Stimulated activated CD8-positive, alpha-beta memory T cell treated with anti-CD3 and anti-CD28 coated beads, Interleukin-15, amount 100 ng/mL, for 4 hours (primary cell): Measurements from ENCODE around the gene RBP5.
"Not testable (repeated sequence)": the region's sequence is repeated elsewhere in the genome, so short reads cannot be mapped to it uniquely, and the experiment has no call there.

Experiments
- DNase-seq, 2 donors: peaks; one replicate each; pipeline ENCODE4 v3.0.0-alpha.2; 2020; ENCODE audit warnings: low read depth in 2 of 2

RBP5 gene

GRCh38 chr12:7122811-7123769 is 5.6 kb downstream of the RBP5 start:
- no peak for DNase-seq

GRCh38 chr12:7121324-7121723 is 7.4 kb downstream of the RBP5 start:
- DNase-seq: no peak

DNA sequence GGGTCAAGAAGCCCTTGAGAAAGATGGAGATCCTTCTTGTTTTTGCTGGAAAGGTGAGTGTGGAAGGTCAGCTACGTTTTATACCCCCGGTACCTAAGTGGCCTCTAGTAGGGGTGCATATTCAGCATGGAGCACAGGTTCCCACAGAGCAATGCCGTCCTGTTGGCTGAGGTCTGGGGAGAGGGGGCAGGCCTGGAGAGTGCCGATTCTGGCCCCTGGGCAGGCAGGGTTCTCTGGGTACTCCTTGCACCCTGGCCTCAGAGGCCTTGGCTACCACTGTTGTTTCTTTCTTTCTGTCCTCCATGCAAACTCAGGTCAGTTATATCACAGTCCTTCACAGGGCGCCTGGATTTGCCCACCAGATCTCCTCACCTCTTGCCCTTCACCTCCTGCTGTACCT is 8.5 kb downstream of the RBP5 start:
- DNase-seq: no peak

- no peak for DNase-seq
Measured at GRCh38 chr12:7118881-7119280, 9.8 kb downstream of the RBP5 start.

- no peak for DNase-seq
Measured at GRCh38 chr12:7117670-7118069, 11.0 kb downstream of the RBP5 start.

DNA sequence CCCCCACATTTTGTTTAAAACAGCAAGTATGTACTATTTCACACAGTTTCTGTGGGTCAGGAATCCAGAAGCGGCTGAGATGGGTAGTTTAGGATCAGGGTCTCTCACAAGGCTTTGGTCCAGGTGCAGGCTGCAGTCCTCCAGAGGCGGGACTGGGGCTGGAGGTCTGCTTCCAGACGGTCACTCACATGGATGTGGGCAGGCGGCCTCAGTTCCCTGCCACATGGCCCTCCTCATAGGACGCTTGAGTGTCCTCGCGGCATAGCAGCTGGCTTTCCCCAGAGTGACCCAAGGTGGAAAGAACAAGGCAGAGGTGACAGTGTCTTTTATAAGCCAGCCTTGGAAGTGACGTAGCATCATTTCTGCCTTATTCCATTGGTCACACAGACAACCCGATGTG is 11.8 kb downstream of the RBP5 start:
- no peak for DNase-seq

GRCh38 chr12:7116196-7116595 is 12.5 kb downstream of the RBP5 start:
- no peak for DNase-seq

GRCh38 chr12:7114851-7115250 is 13.8 kb downstream of the RBP5 start:
- no peak for DNase-seq

DNA sequence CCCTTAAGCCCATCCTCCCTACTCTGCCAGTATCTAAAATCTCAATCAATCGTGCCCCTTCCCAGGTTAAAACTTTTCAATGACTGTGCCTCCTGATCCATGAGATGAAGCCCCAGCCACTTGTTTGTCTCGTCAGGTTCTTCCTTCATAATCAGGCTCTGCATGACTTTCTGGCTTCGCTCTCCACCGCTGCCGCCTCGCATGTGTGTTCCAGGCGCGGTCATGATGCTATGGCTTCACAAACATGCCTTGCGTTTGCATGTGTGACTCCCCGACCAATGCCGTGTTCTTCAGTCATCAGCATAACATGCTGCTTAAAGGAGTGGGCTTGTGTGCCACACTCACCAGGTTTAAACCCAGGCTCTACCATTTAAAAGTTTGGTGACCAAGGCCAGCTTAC is 14.7 kb downstream of the RBP5 start:
- DNase-seq: no peak

- peak in 1 of 2 donors; percentile 18 for DNase-seq
Measured at GRCh38 chr12:7113389-7113871, 15.3 kb downstream of the RBP5 start.

DNA sequence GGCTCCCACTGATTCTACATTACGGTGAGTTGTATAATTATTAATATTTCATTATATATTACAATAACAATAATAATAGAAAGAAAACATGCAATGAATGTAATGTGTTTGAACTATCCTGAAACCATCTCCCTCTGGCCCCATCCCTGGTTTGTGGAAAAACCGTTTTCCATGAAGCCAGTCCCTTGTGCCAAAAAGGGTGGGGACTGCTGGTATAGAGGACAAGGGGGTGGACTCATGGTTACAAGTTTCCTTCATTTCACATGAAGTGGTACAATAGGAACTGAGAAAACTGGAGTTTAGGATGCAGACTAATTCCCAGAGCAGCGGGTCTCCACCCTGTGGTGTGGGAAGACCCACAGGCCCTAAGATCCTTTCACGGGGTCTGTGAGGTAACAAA is 16.6 kb downstream of the RBP5 start:
- no peak for DNase-seq

DNA sequence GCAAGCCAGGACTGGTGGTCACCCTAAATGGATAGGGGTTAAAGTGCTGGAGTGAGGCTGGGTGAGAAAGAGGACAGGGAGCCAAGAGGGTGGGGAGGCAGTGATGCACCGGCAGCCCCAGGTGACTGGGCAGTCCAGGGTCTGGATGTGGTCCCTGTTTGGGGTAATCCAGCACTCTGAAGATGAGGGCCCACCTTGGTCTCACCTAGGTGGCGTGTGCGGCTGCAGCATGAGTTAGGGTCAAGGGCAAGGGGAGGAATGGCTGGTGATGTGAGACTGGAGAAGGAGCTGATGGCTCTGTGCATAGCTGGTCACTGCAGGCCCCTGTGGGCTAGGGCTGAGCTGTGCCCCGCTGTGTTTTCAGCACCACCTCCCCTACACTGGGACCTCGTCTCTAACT is 18.0 kb downstream of the RBP5 start:
- DNase-seq: no peak

DNA sequence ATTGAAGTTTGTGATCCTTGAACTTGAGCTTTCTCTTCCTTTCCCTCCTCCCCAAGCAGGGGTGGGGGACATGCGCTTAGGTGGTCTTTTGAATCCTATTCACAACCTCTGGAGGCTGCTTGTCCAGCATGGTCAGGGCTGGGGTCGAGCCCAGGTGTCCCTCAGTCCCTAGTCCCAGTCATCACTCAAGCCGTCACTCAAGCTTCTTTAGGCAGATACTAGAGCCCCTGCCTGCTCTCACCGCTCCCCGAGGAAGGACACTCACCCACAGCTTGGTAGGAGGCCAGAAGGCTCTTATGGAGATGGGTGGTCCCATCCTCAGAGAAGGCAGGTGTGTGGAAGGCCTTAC is 19.1 kb downstream of the RBP5 start:
- DNase-seq: no peak

GRCh38 chr12:7108796-7109571 is 19.7 kb downstream of the RBP5 start, which contains the start of gene C1RL:
TSS of gene C1RL (minus strand) at chr12:7109214. CDS start at chr12:7109180, 34 bp downstream.
- DNase-seq: peak; percentile 53 to 55

DNA sequence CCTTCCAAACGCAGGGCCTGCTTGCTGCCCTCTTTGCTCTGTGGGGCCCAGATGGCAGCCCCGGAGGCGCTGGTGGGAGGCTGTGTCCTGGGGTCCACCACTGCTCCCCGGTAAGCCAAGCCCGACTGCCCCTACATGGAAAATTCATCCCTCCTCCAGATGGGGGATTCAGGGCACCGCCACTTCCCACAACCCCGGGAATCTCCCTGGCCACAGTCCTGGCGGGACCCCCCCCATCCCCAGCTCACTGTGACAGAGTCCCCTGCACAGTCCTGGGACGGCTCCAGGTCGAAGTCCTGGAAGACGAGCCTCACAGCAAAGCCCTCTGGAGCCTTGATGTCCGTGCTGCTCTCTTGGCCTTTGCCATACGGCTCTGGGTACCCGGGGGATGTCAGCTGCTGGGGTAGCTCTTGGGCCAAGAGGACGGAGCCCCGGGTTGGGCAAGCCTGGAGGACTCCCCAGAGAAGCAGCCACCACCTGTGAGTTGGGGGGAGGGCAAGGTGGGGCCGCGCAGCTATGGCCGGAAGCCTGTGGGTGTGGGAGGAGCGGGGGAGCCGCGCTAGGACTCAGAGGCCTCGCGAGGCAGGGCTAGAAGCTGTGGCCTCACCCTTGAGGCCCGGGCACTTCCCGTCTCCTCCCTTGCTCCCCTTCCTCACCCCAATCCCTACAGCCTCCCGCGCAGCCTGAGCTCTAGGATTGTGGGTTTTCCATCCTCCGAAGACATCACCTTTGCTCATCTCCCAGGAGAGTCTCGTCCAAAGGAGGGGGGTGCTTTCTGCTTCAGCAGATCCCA is 20.5 kb downstream of the RBP5 start:
- DNase-seq: peak; percentile 50

GRCh38 chr12:7107636-7108002 is 21.1 kb downstream of the RBP5 start:
- no peak for DNase-seq

DNA sequence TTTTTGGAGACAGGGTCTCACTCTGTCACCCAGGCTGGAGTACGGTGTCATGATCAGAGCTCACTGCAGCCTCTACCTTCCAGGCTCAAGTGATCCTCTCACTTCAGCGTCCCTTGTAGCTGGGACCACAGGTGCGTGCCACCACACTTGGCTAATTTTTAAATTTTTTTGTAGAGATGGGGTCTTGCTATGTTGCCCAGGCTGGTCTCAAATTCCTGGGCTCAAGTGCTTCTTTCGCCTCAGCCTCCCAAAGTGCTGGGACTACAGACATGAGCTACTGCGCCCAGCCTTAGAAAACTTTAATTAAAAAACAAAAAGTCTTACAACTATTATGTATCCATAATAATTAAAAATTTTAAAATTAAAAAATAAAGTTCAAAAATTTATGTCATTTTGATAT is 21.5 kb downstream of the RBP5 start:
- DNase-seq: not testable (repeated sequence)

DNA sequence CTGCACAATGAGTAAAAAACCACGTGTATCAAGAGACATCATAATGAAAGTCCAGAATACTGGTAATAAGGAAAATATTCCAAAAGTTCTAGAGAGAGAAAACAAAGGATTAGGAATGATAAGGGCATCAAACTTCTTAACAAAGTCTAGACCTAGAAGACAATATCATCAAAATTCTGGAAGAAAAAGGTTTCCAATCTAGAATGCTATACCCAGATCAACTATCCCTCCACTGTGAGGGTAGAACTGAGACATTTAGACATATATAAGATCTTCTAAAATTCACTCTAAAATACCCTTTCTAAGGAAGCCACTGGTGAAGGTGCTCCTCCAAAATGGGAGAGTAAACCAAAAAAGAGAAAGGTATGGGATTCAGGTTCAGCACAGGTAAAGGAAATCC is 22.6 kb downstream of the RBP5 start:
- no peak for DNase-seq

GRCh38 chr12:7103837-7104584 is 24.7 kb downstream of the RBP5 start:
- DNase-seq: no peak

DNA sequence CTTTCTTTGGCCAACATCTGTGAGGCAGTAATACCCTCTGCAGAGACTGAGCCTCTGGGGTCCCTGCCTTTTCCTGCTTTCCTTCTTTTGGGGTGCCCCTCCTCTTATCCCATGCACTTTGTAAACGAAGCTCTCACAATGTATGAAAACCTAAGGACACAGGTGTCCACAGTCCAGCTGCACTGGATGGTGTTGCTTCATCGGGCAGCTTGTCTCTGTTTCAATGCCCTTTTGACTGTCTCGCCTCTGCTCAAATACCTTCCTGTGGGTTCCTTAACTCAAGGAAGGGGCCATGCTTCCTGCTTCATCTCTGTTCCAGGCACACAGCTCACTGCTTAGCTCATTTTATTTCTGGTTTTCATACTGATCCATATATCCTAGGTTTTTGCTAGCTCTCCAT is 26.1 kb downstream of the RBP5 start:
- DNase-seq: no peak

GRCh38 chr12:7101694-7102131 is 27.0 kb downstream of the RBP5 start:
- DNase-seq: no peak
